PC-9 (cell line): Measurements from ENCODE around the gene CTSG.

ENCODE experiments used
- EZH2 ChIP-seq: fragments of 200-600 bp; sonication (generic); IDR thresholded peaks from 2 replicates; pipeline ENCODE4 v1.8.0; 2017; ENCODE audit warnings: antibody characterized with exemption, low read depth
- TF ChIP-seq, protein P1 (sequence below): fragments of 200-600 bp; sonication (generic); conservative IDR thresholded peaks from 2 replicates; pipeline ENCODE4 v1.6.1; 2017; ENCODE audit warnings: mixed run types, antibody characterized with exemption, mild to moderate bottlenecking, moderate library complexity

DNA sequence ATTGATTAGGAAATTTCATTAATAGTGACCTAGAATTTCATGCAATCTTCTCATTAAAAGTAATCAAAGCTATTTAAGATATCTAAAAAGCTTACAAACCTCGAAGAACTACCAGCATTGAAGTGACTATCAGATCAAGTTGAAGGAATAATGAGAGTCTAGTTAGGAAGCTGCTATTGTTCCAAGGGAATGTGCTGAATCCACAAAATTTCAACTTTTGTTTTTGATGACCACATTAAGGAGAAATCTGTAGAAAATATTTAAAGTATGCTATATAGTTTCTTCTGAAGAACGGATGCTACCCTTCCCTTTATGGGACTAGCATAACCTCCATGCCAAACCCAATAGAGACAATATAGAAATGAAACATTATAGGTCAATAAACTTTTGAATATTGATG, 2.5 kb upstream of the CTSG start:
- TF ChIP-seq, protein P1, sequence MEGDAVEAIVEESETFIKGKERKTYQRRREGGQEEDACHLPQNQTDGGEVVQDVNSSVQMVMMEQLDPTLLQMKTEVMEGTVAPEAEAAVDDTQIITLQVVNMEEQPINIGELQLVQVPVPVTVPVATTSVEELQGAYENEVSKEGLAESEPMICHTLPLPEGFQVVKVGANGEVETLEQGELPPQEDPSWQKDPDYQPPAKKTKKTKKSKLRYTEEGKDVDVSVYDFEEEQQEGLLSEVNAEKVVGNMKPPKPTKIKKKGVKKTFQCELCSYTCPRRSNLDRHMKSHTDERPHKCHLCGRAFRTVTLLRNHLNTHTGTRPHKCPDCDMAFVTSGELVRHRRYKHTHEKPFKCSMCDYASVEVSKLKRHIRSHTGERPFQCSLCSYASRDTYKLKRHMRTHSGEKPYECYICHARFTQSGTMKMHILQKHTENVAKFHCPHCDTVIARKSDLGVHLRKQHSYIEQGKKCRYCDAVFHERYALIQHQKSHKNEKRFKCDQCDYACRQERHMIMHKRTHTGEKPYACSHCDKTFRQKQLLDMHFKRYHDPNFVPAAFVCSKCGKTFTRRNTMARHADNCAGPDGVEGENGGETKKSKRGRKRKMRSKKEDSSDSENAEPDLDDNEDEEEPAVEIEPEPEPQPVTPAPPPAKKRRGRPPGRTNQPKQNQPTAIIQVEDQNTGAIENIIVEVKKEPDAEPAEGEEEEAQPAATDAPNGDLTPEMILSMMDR = no peak
- no peak for TF ChIP-seq EZH2
